ENCODE data around the gene FAAP24. TPM values are rescaled to one million over a fixed set of nuclear protein-coding genes. Genes with fewer than 3 reads are reported as not detected.
"Not testable (repeated sequence)": the region's sequence is repeated elsewhere in the genome, so short reads cannot be mapped to it uniquely, and the experiment has no call there.

The FAAP24 gene
- total RNA-seq: 1.6 TPM

- peak; percentile 94 to 99 (median 99) for DNase-seq (ENCODE audit: low read depth in 2 of 3, low spot score in 2 of 3)
These were observed at the start of gene FAAP24, which contains the start of gene CEP89 for GRCh38 chr19:32971715-32972540. Gene FAAP24 (plus strand): TSS chr19:32972242. CDS start chr19:32973197, 955 bp downstream. Gene CEP89 (minus strand): TSS chr19:32971958. CDS start chr19:32971874, 84 bp downstream.

GRCh38 chr19:32924200-32924599, 47.8 kb upstream of the FAAP24 start:
- DNase-seq (ENCODE audit: low read depth in 2 of 3, low spot score in 2 of 3): no peak

GRCh38 chr19:32928806-32929205, 43.2 kb upstream of the FAAP24 start:
- DNase-seq (ENCODE audit: low read depth in 2 of 3, low spot score in 2 of 3): no peak

GRCh38 chr19:32930567-32930966, 41.5 kb upstream of the FAAP24 start:
- DNase-seq (ENCODE audit: low read depth in 2 of 3, low spot score in 2 of 3): no peak

GRCh38 chr19:32933571-32933970, 38.5 kb upstream of the FAAP24 start:
- DNase-seq (ENCODE audit: low read depth in 2 of 3, low spot score in 2 of 3): no peak

GRCh38 chr19:32935629-32936028, 36.4 kb upstream of the FAAP24 start:
- no peak for DNase-seq (ENCODE audit: low read depth in 2 of 3, low spot score in 2 of 3)

GRCh38 chr19:32936065-32936464, 36.0 kb upstream of the FAAP24 start:
- DNase-seq (ENCODE audit: low read depth in 2 of 3, low spot score in 2 of 3): no peak

- not testable (repeated sequence) for DNase-seq (ENCODE audit: low read depth in 2 of 3, low spot score in 2 of 3)
These were observed 30.8 kb upstream of the FAAP24 start for GRCh38 chr19:32941273-32941672.

- no peak for DNase-seq (ENCODE audit: low read depth in 2 of 3, low spot score in 2 of 3)
These were observed 26.8 kb upstream of the FAAP24 start for GRCh38 chr19:32945260-32945659.

- DNase-seq (ENCODE audit: low read depth in 2 of 3, low spot score in 2 of 3): no peak
These were observed 5.3 kb upstream of the FAAP24 start for GRCh38 chr19:32966750-32967149.

- no peak for DNase-seq (ENCODE audit: low read depth in 2 of 3, low spot score in 2 of 3)
These were observed 2.5 kb upstream of the FAAP24 start for GRCh38 chr19:32969549-32969948.

GRCh38 chr19:32971012-32971595, 938 bp upstream of the FAAP24 start:
- no peak for DNase-seq (ENCODE audit: low read depth in 2 of 3, low spot score in 2 of 3)

GRCh38 chr19:32976223-32976805, 4.3 kb downstream of the FAAP24 start:
- peak; percentile 30 to 73 (median 47) for DNase-seq (ENCODE audit: low read depth in 2 of 3, low spot score in 2 of 3)

- DNase-seq (ENCODE audit: low read depth in 2 of 3, low spot score in 2 of 3): no peak
These were observed 5.2 kb downstream of the FAAP24 start for GRCh38 chr19:32977280-32977679.

GRCh38 chr19:32977813-32978212, 5.8 kb downstream of the FAAP24 start:
- DNase-seq (ENCODE audit: low read depth in 2 of 3, low spot score in 2 of 3): not testable (repeated sequence)

- DNase-seq (ENCODE audit: low read depth in 2 of 3, low spot score in 2 of 3): not testable (repeated sequence)
These were observed 7.8 kb downstream of the FAAP24 start for GRCh38 chr19:32979807-32980206.

- DNase-seq (ENCODE audit: low read depth in 2 of 3, low spot score in 2 of 3): not testable (repeated sequence)
These were observed 10.4 kb downstream of the FAAP24 start for GRCh38 chr19:32982488-32982887.

- not testable (repeated sequence) for DNase-seq (ENCODE audit: low read depth in 2 of 3, low spot score in 2 of 3)
These were observed 16.2 kb downstream of the FAAP24 start for GRCh38 chr19:32988254-32988653.

- DNase-seq (ENCODE audit: low read depth in 2 of 3, low spot score in 2 of 3): no peak
These were observed 16.7 kb downstream of the FAAP24 start for GRCh38 chr19:32988724-32989123.

- DNase-seq (ENCODE audit: low read depth in 2 of 3, low spot score in 2 of 3): not testable (repeated sequence)
These were observed 23.9 kb downstream of the FAAP24 start for GRCh38 chr19:32995966-32996365.

- DNase-seq (ENCODE audit: low read depth in 2 of 3, low spot score in 2 of 3): not testable (repeated sequence)
These were observed 25.0 kb downstream of the FAAP24 start for GRCh38 chr19:32997061-32997464.
